Measurements from ENCODE around the gene CALY.
A peak's percentile ranks its signal among the peaks of the same experiment; 100 is the strongest.

Gene CALY

GRCh38 chr10:133351408-133352318, 15.0 kb upstream of the CALY start:
- DNase-seq (ENCODE audit: low read depth) = no peak

GRCh38 chr10:133350950-133351329, 14.2 kb upstream of the CALY start:
- DNase-seq (ENCODE audit: low read depth) = no peak

GRCh38 chr10:133350283-133350949, 13.7 kb upstream of the CALY start:
- DNase-seq (ENCODE audit: low read depth) = no peak

DNA sequence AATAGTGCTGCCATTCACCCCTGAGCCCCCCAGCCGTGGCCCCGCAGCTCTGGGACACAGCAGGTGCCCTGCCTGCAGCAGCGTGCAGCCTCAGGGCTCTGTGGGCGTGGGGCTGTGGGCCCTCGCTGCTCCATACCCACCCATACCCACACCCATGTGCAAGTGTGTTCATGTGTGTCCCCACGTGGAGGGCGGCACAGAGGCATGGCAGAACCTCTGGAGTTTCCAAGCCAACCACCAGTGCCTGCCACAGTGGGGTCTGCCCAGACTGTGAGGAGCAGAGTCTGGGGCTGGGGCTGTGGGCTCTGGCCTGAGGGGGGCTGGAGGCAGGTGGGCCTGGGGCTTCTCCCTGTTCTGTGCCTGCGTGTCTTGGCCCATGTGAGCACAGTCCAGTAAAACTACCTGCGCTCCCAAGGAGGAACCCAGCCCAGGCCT, 12.9 kb upstream of the CALY start:
- no peak for DNase-seq (ENCODE audit: low read depth)

DNA sequence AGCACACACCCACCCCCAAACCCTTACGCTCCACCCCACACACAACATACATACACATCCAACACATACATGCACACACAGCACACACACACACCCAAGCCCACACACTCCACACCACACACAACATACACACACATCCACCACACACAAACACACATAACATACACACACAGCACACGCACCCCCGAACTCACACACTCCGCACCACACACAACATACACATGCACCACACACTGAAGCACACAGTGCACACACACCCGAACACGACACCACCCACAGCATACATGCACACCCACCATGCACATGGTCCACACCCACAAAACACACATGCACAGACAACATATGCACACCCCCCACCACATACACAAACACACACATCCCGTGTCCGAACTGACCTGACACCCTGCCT, 12.5 kb upstream of the CALY start:
- no peak for DNase-seq (ENCODE audit: low read depth)

DNA sequence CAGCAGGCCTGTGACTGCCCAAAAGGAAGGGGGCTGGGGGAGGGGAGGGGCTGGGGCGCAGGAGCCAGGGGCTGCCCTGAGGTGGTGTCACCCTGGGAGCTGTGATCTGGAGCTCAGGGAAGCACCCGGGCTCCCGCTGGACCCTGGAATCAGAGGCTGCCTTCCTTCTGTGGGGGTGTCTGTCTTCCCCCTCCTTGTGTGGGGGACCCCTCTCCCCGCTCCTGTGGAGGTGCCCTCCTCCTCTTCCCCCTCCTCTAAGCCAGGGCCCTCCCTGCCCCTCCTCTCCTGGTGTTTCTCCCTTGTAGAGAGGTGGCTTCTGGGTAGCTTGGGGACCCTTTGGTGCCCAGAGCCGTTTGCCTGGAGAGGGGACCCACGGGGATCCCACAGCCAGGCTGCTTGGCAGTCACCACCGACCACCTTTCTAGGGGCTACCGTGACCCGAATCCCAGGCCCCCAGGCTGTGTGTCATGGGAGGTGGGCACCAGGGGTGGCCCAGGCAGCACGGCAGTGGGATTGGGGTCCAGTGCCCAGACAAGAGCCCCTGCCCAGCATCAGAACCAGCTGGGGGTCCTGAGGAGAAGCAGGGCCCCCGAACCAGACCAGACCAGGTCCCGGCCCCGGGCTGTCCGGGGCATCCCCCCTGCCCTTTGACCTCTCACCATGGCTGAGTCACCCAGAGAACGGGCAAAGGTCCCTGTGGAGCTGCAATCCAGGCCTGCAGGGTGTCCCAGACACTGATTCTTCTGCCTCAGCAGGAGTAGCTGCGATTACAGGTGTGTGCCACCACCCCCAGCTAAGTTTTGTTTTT, 11.2 kb upstream of the CALY start:
- no peak for DNase-seq (ENCODE audit: low read depth)

GRCh38 chr10:133346413-133346812, 9.7 kb upstream of the CALY start:
- no peak for DNase-seq (ENCODE audit: low read depth)

DNA sequence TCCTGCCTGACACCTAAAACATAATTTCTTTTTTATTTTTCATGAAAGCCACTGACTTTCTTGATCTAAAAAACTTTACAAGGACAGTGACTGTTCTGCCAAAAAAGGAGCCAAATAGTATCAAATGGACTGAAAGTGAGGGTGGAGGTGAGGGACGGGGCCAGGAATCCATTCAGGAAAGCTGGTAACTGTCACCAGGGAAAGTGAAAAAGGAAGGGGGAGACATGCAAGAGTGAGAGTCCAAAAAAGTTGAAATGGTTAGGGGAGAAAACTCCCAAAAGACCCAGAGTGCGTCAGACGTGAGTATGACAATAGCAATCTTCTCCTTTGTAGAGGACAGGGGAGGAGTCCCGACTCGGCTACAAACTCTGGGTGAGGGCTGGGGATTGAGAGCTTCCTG, 7.5 kb upstream of the CALY start:
- DNase-seq (ENCODE audit: low read depth) = no peak

- no peak for DNase-seq (ENCODE audit: low read depth)
Measured at GRCh38 chr10:133343558-133343957, 6.9 kb upstream of the CALY start.

GRCh38 chr10:133342942-133343341, 6.2 kb upstream of the CALY start:
- no peak for DNase-seq (ENCODE audit: low read depth)

GRCh38 chr10:133341983-133342382, 5.3 kb upstream of the CALY start:
- DNase-seq (ENCODE audit: low read depth) = no peak

DNA sequence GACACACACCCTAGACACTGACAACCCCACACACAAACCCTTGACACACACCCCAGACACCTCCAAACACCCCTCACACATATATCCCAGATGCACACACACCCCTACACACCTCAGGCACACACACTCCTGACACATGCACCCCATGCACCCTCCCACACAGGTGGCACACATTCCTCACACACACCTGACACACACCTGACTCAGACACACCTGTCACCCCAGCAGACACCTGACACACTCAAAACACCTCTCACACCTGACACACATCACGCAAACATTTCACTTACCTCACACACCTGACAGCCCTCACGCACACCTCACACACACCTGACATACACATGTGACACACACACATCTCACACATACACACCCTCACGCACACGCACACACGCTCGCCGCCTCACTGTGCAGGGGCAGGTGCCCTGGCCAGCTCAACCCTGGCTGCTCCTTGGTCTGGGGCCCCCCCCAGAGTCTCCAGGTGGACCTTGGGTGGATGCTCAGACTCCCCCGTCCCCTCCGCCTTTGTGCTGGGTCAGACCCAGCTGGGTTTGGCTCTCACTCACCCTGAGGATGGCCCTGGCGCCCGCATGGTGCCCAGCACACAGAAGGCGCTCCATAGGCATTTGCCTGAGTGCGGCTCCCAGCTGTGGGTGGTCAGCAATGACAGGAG, 3.1 kb upstream of the CALY start:
- DNase-seq (ENCODE audit: low read depth) = no peak

GRCh38 chr10:133338080-133339071, 1.7 kb upstream of the CALY start:
- no peak for DNase-seq (ENCODE audit: low read depth)

DNA sequence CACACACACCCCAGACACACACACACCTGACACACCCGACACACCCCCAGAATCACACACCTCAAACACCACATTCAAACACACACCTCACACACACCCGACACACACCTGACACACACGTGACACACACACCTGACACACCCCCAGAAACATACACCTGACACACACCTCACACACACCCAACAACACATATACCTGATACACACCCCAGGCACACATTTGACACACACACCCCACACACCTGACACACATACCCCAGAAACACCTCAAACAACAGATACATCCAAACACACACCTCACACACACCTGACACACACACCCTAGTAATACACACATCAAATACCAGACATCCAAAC, 652 bp upstream of the CALY start:
- no peak for DNase-seq (ENCODE audit: low read depth)

- no peak for DNase-seq (ENCODE audit: low read depth)
Measured at GRCh38 chr10:133336118-133336576, 549 bp downstream of the CALY start.

GRCh38 chr10:133335246-133336117, 1.2 kb downstream of the CALY start:
- DNase-seq (ENCODE audit: low read depth) = peak; percentile 68

GRCh38 chr10:133334503-133335245, 2.0 kb downstream of the CALY start:
- DNase-seq (ENCODE audit: low read depth) = no peak

- DNase-seq (ENCODE audit: low read depth) = no peak
Measured at GRCh38 chr10:133332936-133333699, 3.6 kb downstream of the CALY start.

Data from ELR (cell line).